Stimulated activated CD8-positive, alpha-beta memory T cell treated with anti-CD3 and anti-CD28 coated beads, Interleukin-15, amount 100 ng/mL, for 24 hours (primary cell): Measurements from ENCODE around the gene PRDM2.
"Not testable (repeated sequence)": the region's sequence is repeated elsewhere in the genome, so short reads cannot be mapped to it uniquely, and the experiment has no call there.

ENCODE experiments used
- DNase-seq: peaks from one replicate; pipeline ENCODE4 v3.0.0-alpha.2; 2020; ENCODE audit warnings: low read depth

Gene PRDM2

DNA sequence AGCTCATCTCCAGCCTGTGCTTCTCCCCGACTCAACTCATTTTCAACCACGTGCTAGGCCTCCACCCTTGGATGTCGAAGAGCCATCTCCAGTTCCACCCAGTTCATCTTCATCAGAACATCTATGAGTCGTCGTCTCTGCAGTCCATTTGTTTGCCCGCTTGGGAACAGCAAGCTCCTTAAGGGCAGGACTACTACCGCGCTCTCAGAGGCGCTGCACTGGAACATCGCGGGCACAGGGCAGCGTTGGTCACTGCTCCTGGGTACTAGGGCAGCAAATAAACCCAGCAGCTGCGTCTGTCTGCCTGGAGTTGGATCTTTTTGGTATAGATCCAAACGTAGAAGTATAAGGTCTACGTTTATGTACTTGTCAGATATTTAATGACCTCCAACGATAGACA lies 478 bp upstream of the PRDM2 start:
- DNase-seq = no peak

GRCh38 chr1:13700521-13701270 lies 708 bp downstream of the PRDM2 start:
- DNase-seq = no peak

DNA sequence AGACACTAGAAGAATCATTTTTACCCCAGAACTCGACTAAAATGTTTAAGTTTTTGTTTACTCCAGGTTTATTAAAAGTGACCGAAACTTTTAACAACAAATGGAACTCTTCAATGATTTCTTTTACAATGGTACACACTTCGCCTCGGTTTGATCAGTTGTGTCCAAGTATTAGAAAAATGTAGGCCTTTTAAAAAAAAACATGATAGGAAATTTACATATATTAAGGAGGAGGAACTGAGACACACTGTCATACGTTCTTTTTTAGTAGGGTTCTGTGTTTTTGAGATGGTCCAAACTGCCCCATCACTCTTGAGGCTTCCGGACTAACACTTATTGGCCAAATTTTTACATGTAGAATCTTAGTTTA lies 1.3 kb downstream of the PRDM2 start:
- no peak for DNase-seq

GRCh38 chr1:13702425-13703127 lies 2.6 kb downstream of the PRDM2 start:
- DNase-seq = peak; percentile 13

GRCh38 chr1:13703128-13703513 lies 3.1 kb downstream of the PRDM2 start:
- DNase-seq = no peak

- DNase-seq = no peak
Observed at GRCh38 chr1:13703558-13704490, 3.8 kb downstream of the PRDM2 start.

GRCh38 chr1:13706046-13706445 lies 6.1 kb downstream of the PRDM2 start:
- no peak for DNase-seq

GRCh38 chr1:13707164-13707563 lies 7.2 kb downstream of the PRDM2 start:
- DNase-seq = no peak

DNA sequence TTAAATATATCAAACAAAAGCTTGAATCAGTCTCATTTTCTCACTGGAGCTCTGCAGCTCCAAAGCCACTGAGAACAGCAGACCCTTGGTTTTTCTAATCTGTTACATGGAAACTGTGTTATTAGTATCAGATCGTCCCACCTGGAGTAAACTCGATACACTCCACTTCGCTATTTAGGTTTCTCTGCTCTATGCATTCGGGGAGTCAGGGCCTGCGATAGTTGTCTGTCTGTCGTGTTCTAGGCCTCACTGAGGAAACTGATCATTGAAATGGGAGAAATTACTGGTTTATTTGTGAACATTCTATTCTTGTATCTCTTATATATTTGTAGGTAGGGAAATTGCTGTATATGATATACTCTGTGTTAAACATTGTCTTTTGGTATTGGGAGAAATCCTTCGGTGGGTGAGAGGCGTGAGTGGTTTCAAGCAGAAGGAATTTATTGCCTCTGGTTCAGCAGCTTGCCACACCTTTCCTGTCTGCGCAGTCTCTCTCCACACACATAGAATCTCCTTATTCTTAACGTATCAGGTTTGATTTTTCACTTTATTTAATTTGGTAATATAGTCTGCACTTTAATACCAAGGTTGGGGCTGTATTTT lies 8.5 kb downstream of the PRDM2 start:
- DNase-seq = no peak

DNA sequence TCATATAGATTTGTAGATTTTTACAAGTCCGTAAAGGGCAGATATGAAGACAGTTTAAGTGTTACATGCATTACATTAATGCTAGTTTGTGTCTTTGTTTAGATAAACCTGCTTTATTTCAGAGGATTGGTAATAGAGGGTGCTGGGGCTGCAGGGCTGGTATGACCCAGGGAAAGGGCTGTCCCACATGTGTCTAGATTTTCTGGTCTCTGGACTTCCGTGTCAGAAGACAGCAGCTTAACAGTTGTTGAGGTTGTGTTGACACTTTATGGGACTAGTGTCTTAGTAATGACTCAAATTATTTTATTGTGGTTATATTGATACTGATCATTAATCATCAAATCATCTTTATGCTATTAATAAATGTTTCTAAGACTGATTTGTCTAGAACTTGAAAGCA lies 10.1 kb downstream of the PRDM2 start:
- DNase-seq = no peak

DNA sequence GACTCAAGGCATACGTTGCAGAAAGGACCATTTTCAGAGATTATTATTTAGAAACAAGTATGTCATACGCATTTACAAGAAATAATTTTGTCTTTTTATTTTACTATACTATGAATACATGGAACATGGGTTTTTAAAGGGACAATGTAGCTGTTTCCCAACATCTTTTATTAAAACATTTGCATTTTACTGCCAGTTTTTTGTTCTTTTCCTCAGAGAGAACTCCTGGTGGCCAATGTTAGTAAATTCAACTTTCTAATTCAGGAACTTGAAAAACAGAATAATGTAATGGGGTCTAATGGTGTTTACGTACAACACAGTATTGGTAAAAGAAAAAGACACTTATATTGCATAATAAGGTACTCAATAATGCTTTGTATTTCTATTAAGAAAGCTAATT lies 14.9 kb downstream of the PRDM2 start:
- no peak for DNase-seq

DNA sequence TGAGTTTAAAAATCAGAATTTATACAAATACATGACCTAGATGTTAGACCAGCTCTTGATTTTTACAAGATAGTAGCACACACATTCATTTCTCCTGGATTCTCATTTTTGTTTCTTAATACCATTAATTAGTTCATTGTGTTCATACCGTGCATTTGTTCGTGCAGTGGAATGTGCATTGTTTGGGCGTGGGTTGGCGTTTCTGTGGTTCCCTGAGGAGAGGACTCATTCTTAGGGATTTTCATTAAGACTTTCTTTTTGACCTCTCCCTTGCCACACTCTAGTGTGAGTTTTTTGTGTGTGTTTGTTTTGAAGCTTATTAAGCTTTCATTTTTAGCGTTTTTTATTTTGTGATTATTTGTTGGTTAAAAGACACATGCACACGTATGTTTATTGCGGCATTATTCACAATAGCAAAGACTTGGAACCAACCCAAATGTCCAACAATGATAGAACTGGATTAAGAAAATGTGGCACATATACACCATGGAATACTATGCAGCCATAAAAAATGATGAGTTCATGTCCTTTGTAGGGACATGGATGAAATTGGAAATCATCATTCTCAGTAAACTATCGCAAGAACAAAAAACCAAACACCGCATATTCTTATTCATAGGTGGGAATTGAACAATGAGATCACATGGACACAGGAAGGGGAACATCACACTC lies 15.8 kb downstream of the PRDM2 start:
- not testable (repeated sequence) for DNase-seq

GRCh38 chr1:13722808-13723360 lies 22.9 kb downstream of the PRDM2 start:
- DNase-seq = no peak

GRCh38 chr1:13723810-13724209 lies 23.8 kb downstream of the PRDM2 start:
- no peak for DNase-seq

- no peak for DNase-seq
Observed at GRCh38 chr1:13725714-13726175, 25.8 kb downstream of the PRDM2 start.

- no peak for DNase-seq
Observed at GRCh38 chr1:13728091-13728715, 28.2 kb downstream of the PRDM2 start.

GRCh38 chr1:13730291-13730690 lies 30.3 kb downstream of the PRDM2 start:
- DNase-seq = no peak

DNA sequence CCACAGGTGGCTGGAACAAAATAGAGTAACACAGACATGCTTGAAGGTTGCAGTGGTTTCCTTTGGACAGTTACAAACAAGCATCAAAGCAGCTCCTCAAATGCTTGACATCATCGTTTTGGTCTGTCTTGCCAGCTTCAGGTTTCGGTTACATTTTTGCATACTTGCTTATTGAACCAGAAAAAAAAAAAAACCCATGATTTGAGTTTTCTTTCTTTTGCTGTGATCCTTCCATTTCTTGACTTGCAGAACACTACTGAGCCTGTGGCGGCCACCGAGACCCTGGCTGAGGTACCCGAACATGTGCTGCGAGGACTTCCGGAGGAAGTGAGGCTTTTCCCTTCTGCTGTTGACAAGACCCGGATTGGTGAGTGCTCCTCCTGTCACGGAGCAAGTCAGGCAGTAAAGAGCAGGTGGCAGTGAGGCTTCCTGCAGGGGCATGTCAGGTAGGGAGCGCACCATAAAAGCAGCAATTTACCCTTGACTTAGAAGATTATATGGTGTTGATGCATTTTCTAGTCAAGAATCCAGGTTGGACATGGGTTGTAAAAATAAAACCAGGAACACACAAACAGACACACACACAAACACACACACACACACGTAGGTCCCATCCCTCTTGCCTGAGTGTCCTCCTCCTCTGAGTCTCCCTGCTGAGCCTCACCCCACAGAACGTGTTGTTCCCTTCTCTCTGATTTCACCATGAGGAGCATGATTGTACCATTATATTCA lies 30.9 kb downstream of the PRDM2 start:
- peak; percentile 32 for DNase-seq

- no peak for DNase-seq
Observed at GRCh38 chr1:13731897-13732296, 31.9 kb downstream of the PRDM2 start.
